MM.1S (cell line): ENCODE measurements around the gene MRPS10.

Experiments used
- DNase-seq: peaks from one replicate; pipeline ENCODE4 v3.0.0-alpha.2; 2015
- H2AFZ ChIP-seq: fragments of 300-600 bp; sonication (generic); 2 replicates; pipeline ENCODE4 v1.6.0; 2016; ENCODE audit warnings: antibody characterized with exemption, low read length
- H3F3A ChIP-seq: fragments of 300-600 bp; sonication (generic); 2 replicates; pipeline ENCODE4 v1.6.1; 2016; ENCODE audit warnings: mild to moderate bottlenecking, antibody characterized with exemption, low read length, moderate library complexity, mixed read lengths; ENCODE audit not compliant: insufficient read depth
- H3K27ac ChIP-seq: fragments of 300-600 bp; sonication (generic); 2 replicates; pipeline ENCODE4 v1.5.1; 2016; ENCODE audit warnings: mild to moderate bottlenecking, low read length
- H3K27me3 ChIP-seq: fragments of 300-600 bp; sonication (generic); replicated peaks from 2 replicates; pipeline ENCODE4 v1.6.0; 2016; ENCODE audit warnings: low read length; ENCODE audit not compliant: insufficient read depth
- H3K36me3 ChIP-seq: fragments of 300-600 bp; sonication (generic); replicated peaks from 2 replicates; pipeline ENCODE4 v1.6.1; 2016; ENCODE audit warnings: mild to moderate bottlenecking, low read length, mixed read lengths; ENCODE audit not compliant: insufficient read depth
- H3K4me1 ChIP-seq: fragments of 300-600 bp; sonication (generic); 2 replicates; pipeline ENCODE4 v1.6.1; 2016; ENCODE audit warnings: low read length, mixed read lengths
- H3K4me2 ChIP-seq: fragments of 300-600 bp; sonication (generic); 2 replicates; pipeline ENCODE4 v1.6.0; 2016; ENCODE audit warnings: low read depth, low read length
- H3K4me3 ChIP-seq: fragments of 300-600 bp; sonication (generic); 2 replicates; pipeline ENCODE4 v1.5.1; 2016; ENCODE audit warnings: low read length, mixed read lengths
- H3K79me2 ChIP-seq: fragments of 300-600 bp; sonication (generic); 2 replicates; pipeline ENCODE4 v1.6.1; 2016; ENCODE audit warnings: mixed run types, low read length, mixed read lengths
- H3K9ac ChIP-seq: fragments of 300-600 bp; sonication (generic); 2 replicates; pipeline ENCODE4 v1.6.1; 2016; ENCODE audit warnings: low read length, mixed read lengths
- H3K9me2 ChIP-seq: fragments of 300-600 bp; sonication (generic); replicated peaks from 2 replicates; pipeline ENCODE4 v1.6.1; 2016; ENCODE audit warnings: mild to moderate bottlenecking, low read length, mixed read lengths; ENCODE audit not compliant: insufficient read depth
- H3K9me3 ChIP-seq: fragments of 300-600 bp; sonication (generic); replicated peaks from 2 replicates; pipeline ENCODE4 v1.6.1; 2016; ENCODE audit warnings: mild to moderate bottlenecking, low read length, mixed read lengths; ENCODE audit not compliant: insufficient read depth
- H4K20me1 ChIP-seq: fragments of 300-600 bp; sonication (generic); 2 replicates; pipeline ENCODE4 v1.6.1; 2016; ENCODE audit warnings: mild to moderate bottlenecking, low read length, moderate library complexity, mixed read lengths; ENCODE audit not compliant: insufficient read depth
- CTCF ChIP-seq: fragments of 300-600 bp; sonication (generic); IDR thresholded peaks from 2 replicates; pipeline ENCODE4 v1.5.1; 2016; ENCODE audit warnings: antibody characterized with exemption, low read length, mixed read lengths
- EZH2 ChIP-seq: fragments of 300-600 bp; sonication (generic); optimal IDR thresholded peaks from 2 replicates; pipeline ENCODE3; 2017; ENCODE audit warnings: low read depth, mild to moderate bottlenecking, antibody characterized with exemption, low read length, mixed read lengths
- EZH2phosphoT487 ChIP-seq: fragments of 300-600 bp; sonication (generic); IDR thresholded peaks from 2 replicates; pipeline ENCODE4 v1.6.1; 2018; ENCODE audit warnings: antibody characterized with exemption, low read length

Gene MRPS10

GRCh38 chr6:42249279-42249678 is 31.6 kb upstream of the MRPS10 start:
- no peaks in the 10 kb centered on the region for H3K27me3 ChIP-seq

GRCh38 chr6:42243046-42243445 is 25.4 kb upstream of the MRPS10 start:
- no peak overlapping the region for H3K27ac ChIP-seq
- no peaks in the 10 kb centered on the region for H3F3A ChIP-seq
- H3K9me3 ChIP-seq, result no peaks in the 10 kb centered on the region
- no peaks in the 10 kb centered on the region for H3K9me2 ChIP-seq
- no peak overlapping the region for H3K4me2 ChIP-seq
- DNase-seq, result no peak
- no peak overlapping the region for H3K9ac ChIP-seq
- no peaks in the 10 kb centered on the region for H4K20me1 ChIP-seq
- H3K4me3 ChIP-seq, result no peak overlapping the region
- no peaks in the 10 kb centered on the region for H3K79me2 ChIP-seq
- H3K4me1 ChIP-seq, result 0 out of 2 replicates have a peak, but pooled peaks cover 3% of the 10 kb centered on the region
- no peaks in the 10 kb centered on the region for H3K27me3 ChIP-seq
- H3K36me3 ChIP-seq, result no peaks in the 10 kb centered on the region
- no peak overlapping the region for H2AFZ ChIP-seq
- TF ChIP-seq EZH2phosphoT487, result no peak
- no peak for TF ChIP-seq CTCF
- TF ChIP-seq EZH2, result no peak

More at GRCh38 chr6:42249279-42249678, 31.6 kb upstream of the MRPS10 start:
- Histone ChIP-seq H3K4me2 (no peak overlapping the region), H3K27ac (no peak overlapping the region), H3K79me2 (no peaks in the 10 kb centered on the region), H3K9me2 (no peaks in the 10 kb centered on the region), H2AFZ (no peak overlapping the region), H4K20me1 (no peaks in the 10 kb centered on the region), H3K36me3 (no peaks in the 10 kb centered on the region), H3K9ac (no peak overlapping the region), H3K4me3 (no peak overlapping the region), H3F3A (no peaks in the 10 kb centered on the region), H3K4me1 (no peaks in the 10 kb centered on the region), H3K9me3 (no peaks in the 10 kb centered on the region)
- TF ChIP-seq CTCF (no peak), EZH2phosphoT487 (no peak), EZH2 (no peak)
- DNase-seq, result no peak

GRCh38 chr6:42241915-42242314 is 24.3 kb upstream of the MRPS10 start:
- Histone ChIP-seq H3K9me3 (no peaks in the 10 kb centered on the region), H3K9ac (no peak overlapping the region), H3K36me3 (no peaks in the 10 kb centered on the region), H3K4me1 (0 out of 2 replicates have a peak, but pooled peaks cover 3% of the 10 kb centered on the region), H3K4me3 (no peak overlapping the region), H4K20me1 (no peaks in the 10 kb centered on the region), H3K9me2 (no peaks in the 10 kb centered on the region), H2AFZ (no peak overlapping the region), H3K27me3 (no peaks in the 10 kb centered on the region), H3K4me2 (no peak overlapping the region), H3K79me2 (no peaks in the 10 kb centered on the region), H3F3A (no peaks in the 10 kb centered on the region), H3K27ac (no peak overlapping the region)
- no peak for DNase-seq
- TF ChIP-seq EZH2phosphoT487, result no peak
- TF ChIP-seq CTCF, result no peak
- TF ChIP-seq EZH2, result no peak
